ENCODE measurements around the gene PPP2R5A. TPM values are rescaled to one million over a fixed set of nuclear protein-coding genes. Genes with fewer than 3 reads are reported as not detected.

Gene PPP2R5A
- total RNA-seq, 1 donor: 29.4 TPM

- no peak overlapping the region for H3K4me3 ChIP-seq (ENCODE audit: low read depth, low read length)
- no peak for TF ChIP-seq CTCF (IDR thresholded peaks at IDR 0.05; ENCODE audit: insufficient read depth, low read depth, low read length)
- DNase-seq (ENCODE audit: low read depth): no peak
These were observed 66.6 kb downstream of the PPP2R5A start for GRCh38 chr1:212351588-212352362.

- no peak for DNase-seq (ENCODE audit: low read depth)
- no peak for TF ChIP-seq CTCF (IDR thresholded peaks at IDR 0.05; ENCODE audit: insufficient read depth, low read depth, low read length)
These were observed 68.0 kb downstream of the PPP2R5A start for GRCh38 chr1:212353181-212353580.

DNA sequence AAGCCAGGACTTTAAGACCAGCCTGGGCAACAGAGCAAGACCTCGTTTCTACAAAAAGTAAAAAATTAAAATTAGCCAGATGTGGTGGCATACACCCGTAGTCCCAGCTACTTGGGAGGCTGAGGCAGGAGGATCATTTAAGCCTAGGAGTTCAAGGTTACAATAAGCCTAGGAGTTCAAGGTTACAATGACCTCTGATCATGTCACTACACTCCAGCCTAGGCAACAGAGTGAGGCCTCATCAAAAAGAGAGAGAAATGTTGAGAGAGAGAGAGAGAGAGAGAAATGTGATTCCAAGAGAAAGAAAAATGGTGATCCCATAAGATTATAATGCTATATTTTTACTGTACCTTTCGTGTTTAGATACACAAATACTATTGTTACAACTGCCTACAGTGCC lies 69.3 kb downstream of the PPP2R5A start:
- no peak for TF ChIP-seq CTCF (IDR thresholded peaks at IDR 0.05; ENCODE audit: insufficient read depth, low read depth, low read length)
- no peak for DNase-seq (ENCODE audit: low read depth)
- no peak overlapping the region for H3K4me3 ChIP-seq (ENCODE audit: low read depth, low read length)

More at GRCh38 chr1:212353181-212353580, 68.0 kb downstream of the PPP2R5A start:
- no peak overlapping the region for H3K4me3 ChIP-seq (ENCODE audit: low read depth, low read length)

DNA sequence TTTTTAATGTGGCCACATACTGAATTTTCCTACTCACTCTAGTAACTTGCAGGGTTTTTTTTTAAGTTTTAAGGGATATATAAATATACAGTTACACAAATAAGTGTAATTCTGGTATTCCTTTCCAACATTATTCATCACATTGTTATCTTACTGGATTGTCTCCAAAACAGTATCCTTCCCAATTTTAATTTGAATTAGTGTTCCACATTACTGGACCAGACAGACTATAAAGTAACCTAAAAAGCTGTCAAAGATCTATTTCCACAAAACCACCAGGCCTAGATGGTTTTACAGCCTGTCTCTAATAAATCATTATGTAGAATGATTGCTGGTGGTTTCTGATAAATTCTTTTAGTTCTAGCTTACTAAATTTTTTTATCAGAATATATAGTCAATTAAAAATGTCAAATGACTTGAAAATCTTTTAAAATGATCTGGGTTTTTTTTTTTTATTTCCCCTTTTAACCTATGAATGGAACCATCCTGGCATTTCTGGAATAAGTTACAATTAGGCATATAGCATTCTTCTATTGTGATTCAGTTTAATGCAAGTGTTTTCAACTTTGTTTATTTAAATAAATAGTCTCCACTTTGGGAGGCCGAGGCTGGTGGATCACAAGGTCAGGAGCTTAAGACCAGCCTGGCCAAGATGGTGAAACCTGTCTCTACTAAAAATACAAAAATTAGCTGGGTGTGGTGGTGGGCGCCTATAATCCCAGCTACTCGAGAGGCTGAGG lies 70.2 kb downstream of the PPP2R5A start:
- DNase-seq (ENCODE audit: low read depth): no peak

GRCh38 chr1:212359794-212360479 lies 74.7 kb downstream of the PPP2R5A start:
- no peak for DNase-seq (ENCODE audit: low read depth)
- no peak for TF ChIP-seq CTCF (IDR thresholded peaks at IDR 0.05; ENCODE audit: insufficient read depth, low read depth, low read length)
- no peak overlapping the region for H3K4me3 ChIP-seq (ENCODE audit: low read depth, low read length)

More for the DNA sequence above, 70.2 kb downstream of the PPP2R5A start:
- H3K4me3 ChIP-seq (ENCODE audit: low read depth, low read length): no peak overlapping the region
- no peak for TF ChIP-seq CTCF (IDR thresholded peaks at IDR 0.05; ENCODE audit: insufficient read depth, low read depth, low read length)

DNA sequence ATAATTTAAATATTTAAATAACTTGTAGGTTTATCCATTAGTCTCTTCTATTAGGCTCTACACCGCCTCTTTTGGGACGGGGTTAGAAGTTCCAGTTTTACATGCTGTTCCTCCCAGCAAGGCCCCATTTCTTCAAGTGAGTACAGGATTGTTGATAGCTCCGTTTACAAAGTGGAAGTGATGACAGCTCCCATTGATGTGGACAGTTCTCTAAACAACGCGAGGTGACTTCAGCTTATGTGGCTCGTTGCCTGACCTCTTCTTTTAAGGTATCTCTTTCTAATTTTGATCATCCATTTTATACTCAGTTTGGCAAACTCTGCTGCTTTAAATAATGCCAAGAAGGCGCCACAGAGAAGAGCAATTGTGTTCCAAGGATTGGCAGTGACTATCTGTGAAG lies 79.8 kb downstream of the PPP2R5A start:
- no peak for DNase-seq (ENCODE audit: low read depth)
- no peak overlapping the region for H3K4me3 ChIP-seq (ENCODE audit: low read depth, low read length)
- no peak for TF ChIP-seq CTCF (IDR thresholded peaks at IDR 0.05; ENCODE audit: insufficient read depth, low read depth, low read length)

Measured in fibroblast of villous mesenchyme (primary cell).